Neuronal stem cell (in vitro differentiated cells): ENCODE data around the gene ADGRL3.

Experiments used
- DNase-seq: peaks from one replicate; pipeline ENCODE4 v3.0.0-alpha.2; 2013; ENCODE audit warnings: low spot score
- H2AFZ ChIP-seq: one replicate; pipeline ENCODE4 v1.6.1; 2013; ENCODE audit warnings: mild to moderate bottlenecking, low read length, inconsistent platforms
- H2AK5ac ChIP-seq: 2 replicates; pipeline ENCODE4 v1.6.1; 2013; ENCODE audit warnings: low read depth, mild to moderate bottlenecking, inconsistent platforms, low read length, moderate library complexity, mixed read lengths
- H2BK120ac ChIP-seq: 2 replicates; pipeline ENCODE4 v1.6.1; 2013; ENCODE audit warnings: low read depth, mild to moderate bottlenecking, inconsistent platforms, low read length, moderate library complexity, mixed read lengths
- H2BK12ac ChIP-seq: one replicate; pipeline ENCODE4 v1.6.1; 2013; ENCODE audit warnings: low read length, inconsistent platforms
- H2BK15ac ChIP-seq: 2 replicates; pipeline ENCODE4 v1.6.1; 2013; ENCODE audit warnings: mild to moderate bottlenecking, low read length, inconsistent platforms, mixed read lengths
- H2BK5ac ChIP-seq: one replicate; pipeline ENCODE4 v1.6.1; 2013; ENCODE audit warnings: inconsistent platforms, mild to moderate bottlenecking, low read length, moderate library complexity
- H3K14ac ChIP-seq: one replicate; pipeline ENCODE4 v1.6.1; 2013; ENCODE audit warnings: low read length, inconsistent platforms
- H3K18ac ChIP-seq: 2 replicates; pipeline ENCODE4 v1.6.1; 2013; ENCODE audit warnings: low read length, inconsistent platforms
- H3K23ac ChIP-seq: 2 replicates; pipeline ENCODE4 v1.6.1; 2013; ENCODE audit warnings: low read depth, mild to moderate bottlenecking, mixed read lengths, low read length, inconsistent platforms; ENCODE audit not compliant: poor library complexity
- H3K27ac ChIP-seq: replicated peaks from 3 replicates; pipeline ENCODE4 v1.5.1; 2013; ENCODE audit warnings: low read length, inconsistent platforms
- H3K27me3 ChIP-seq, 3 experiments: 2 replicates each; pipeline ENCODE4 v1.6.1; 2013; ENCODE audit warnings: low read length in 3 of 3, mild to moderate bottlenecking in 2 of 3, inconsistent platforms in 1 of 3, low read depth in 1 of 3, mixed read lengths in 1 of 3, moderate library complexity in 1 of 3; ENCODE audit not compliant: control insufficient read depth in 3 of 3, insufficient read depth in 3 of 3
- H3K36me3 ChIP-seq, 2 donors: replicated peaks in 1 of 2; 2 replicates each; pipeline ENCODE4 v1.6.1; 2013; ENCODE audit warnings: low read length in 2 of 2; ENCODE audit not compliant: control insufficient read depth in 2 of 2, insufficient read depth in 2 of 2
- H3K4ac ChIP-seq: 2 replicates; pipeline ENCODE4 v1.6.1; 2013; ENCODE audit warnings: inconsistent platforms, mild to moderate bottlenecking, low read length, moderate library complexity
- H3K4me1 ChIP-seq, 2 donors: 1 replicate in 1 of 2; 2 replicates in 1 of 2; pipeline ENCODE4 v1.6.1; 2013; ENCODE audit warnings: low read length in 2 of 2, low read depth in 1 of 2; ENCODE audit not compliant: control insufficient read depth in 2 of 2, insufficient read depth in 1 of 2
- H3K4me2 ChIP-seq: one replicate; pipeline ENCODE4 v1.6.1; 2013; ENCODE audit warnings: mild to moderate bottlenecking, low read length, inconsistent platforms; ENCODE audit not compliant: insufficient read depth, poor library complexity, severe bottlenecking
- H3K4me3 ChIP-seq, 2 donors: 2 replicates each; pipeline ENCODE4 v1.5.1; 2013; ENCODE audit warnings: low read length in 2 of 2, mild to moderate bottlenecking in 2 of 2, inconsistent platforms in 1 of 2, moderate library complexity in 1 of 2
- H3K79me1 ChIP-seq: one replicate; pipeline ENCODE4 v1.6.1; 2013; ENCODE audit warnings: low read depth, mild to moderate bottlenecking, inconsistent platforms, low read length, moderate library complexity
- H3K9ac ChIP-seq: one replicate; pipeline ENCODE4 v1.6.1; 2013; ENCODE audit warnings: mild to moderate bottlenecking, low read depth, low read length, inconsistent platforms; ENCODE audit not compliant: poor library complexity
- H3K9me3 ChIP-seq, 2 donors: replicated peaks in 1 of 2; 2 replicates each; pipeline versions ENCODE3 to v1.6.1; 2013; ENCODE audit warnings: low read length in 2 of 2, mild to moderate bottlenecking in 2 of 2, inconsistent platforms in 1 of 2, low read depth in 1 of 2, mixed read lengths in 1 of 2, moderate library complexity in 1 of 2; ENCODE audit not compliant: control insufficient read depth in 2 of 2, insufficient read depth in 1 of 2
- H4K8ac ChIP-seq: one replicate; pipeline ENCODE4 v1.6.1; 2013; ENCODE audit warnings: low read depth, mild to moderate bottlenecking, inconsistent platforms, low read length, moderate library complexity
- H4K91ac ChIP-seq: one replicate; pipeline ENCODE4 v1.6.1; 2013; ENCODE audit warnings: low read length, low read depth, mild to moderate bottlenecking, inconsistent platforms; ENCODE audit not compliant: poor library complexity
- WGBS, 2 donors: extraction: QIAGEN DNeasy Blood & Tissue Kit; methylation state at CpG; one replicate each; pipeline ENCODE4 v1.1.7; 2013; ENCODE audit warnings: missing lambda C conversion rate in 2 of 2, mixed read lengths in 1 of 2; ENCODE audit not compliant: insufficient read length in 2 of 2, insufficient replicate concordance in 1 of 2; ENCODE audit errors: extremely low coverage in 2 of 2; 5-methylcytosine and 5-hydroxymethylcytosine counted together

Gene ADGRL3

GRCh38 chr4:61877893-61878292 is 677.8 kb downstream of the ADGRL3 start:
- H3K36me3 ChIP-seq = no peaks in the 10 kb centered on the region
- no peak overlapping the region for H4K8ac ChIP-seq
- H3K18ac ChIP-seq = no peak overlapping the region
- H3K9ac ChIP-seq = no peak overlapping the region
- no peaks in the 10 kb centered on the region for H3K4me1 ChIP-seq
- no peak overlapping the region for H4K91ac ChIP-seq
- H2BK5ac ChIP-seq = no peak overlapping the region
- no peaks in the 10 kb centered on the region for H3K27me3 ChIP-seq
- H3K4me3 ChIP-seq = no peak overlapping the region
- no peak overlapping the region for H3K4ac ChIP-seq
- H3K4me2 ChIP-seq = no peak overlapping the region
- no peak overlapping the region for H2BK12ac ChIP-seq
- no peak overlapping the region for H3K14ac ChIP-seq
- no peak overlapping the region for H3K23ac ChIP-seq
- no peak overlapping the region for H2BK120ac ChIP-seq
- H3K9me3 ChIP-seq = no peaks in the 10 kb centered on the region
- no peak overlapping the region for H2AK5ac ChIP-seq
- H2AFZ ChIP-seq = no peak overlapping the region
- WGBS, 2 donors = no CpG with 5 or more reads among the region's 2 CpGs
- H3K79me1 ChIP-seq = no peaks in the 10 kb centered on the region
- H3K27ac ChIP-seq = no peak overlapping the region
- H2BK15ac ChIP-seq = no peak overlapping the region
- no peak for DNase-seq

- no CpG with 5 or more reads among the region's 2 CpGs for whole genome bisulfite sequencing, 2 donors
- Histone ChIP-seq H3K23ac (no peak overlapping the region), H2BK5ac (no peak overlapping the region), H3K9ac (no peak overlapping the region), H3K9me3 (no peaks in the 10 kb centered on the region), H3K27ac (no peak overlapping the region), H4K91ac (no peak overlapping the region), H2BK12ac (no peak overlapping the region), H3K4me2 (no peak overlapping the region), H3K4me1 (no peaks in the 10 kb centered on the region), H2AK5ac (no peak overlapping the region), H3K4me3 (no peak overlapping the region), H2AFZ (no peak overlapping the region), H3K18ac (no peak overlapping the region), H2BK120ac (no peak overlapping the region), H3K4ac (no peak overlapping the region), H3K14ac (no peak overlapping the region), H3K27me3 (no peaks in the 10 kb centered on the region), H3K36me3 (no peaks in the 10 kb centered on the region), H4K8ac (no peak overlapping the region), H2BK15ac (no peak overlapping the region), H3K79me1 (no peaks in the 10 kb centered on the region)
- DNase-seq = no peak
Measured at GRCh38 chr4:61882381-61882780, 682.3 kb downstream of the ADGRL3 start.

- no peaks in the 10 kb centered on the region for H3K36me3 ChIP-seq
- no peak overlapping the region for H2BK12ac ChIP-seq
- no peak overlapping the region for H2BK5ac ChIP-seq
- no peak overlapping the region for H4K8ac ChIP-seq
- H3K4ac ChIP-seq = no peak overlapping the region
- no peaks in the 10 kb centered on the region for H3K4me1 ChIP-seq
- H3K9ac ChIP-seq = no peak overlapping the region
- no peak overlapping the region for H2BK120ac ChIP-seq
- no CpG with 5 or more reads among the region's 1 CpG for WGBS, 2 donors
- no peak overlapping the region for H3K18ac ChIP-seq
- no peak overlapping the region for H2BK15ac ChIP-seq
- DNase-seq = no peak
- no peak overlapping the region for H3K4me2 ChIP-seq
- no peak overlapping the region for H3K23ac ChIP-seq
- H3K14ac ChIP-seq = no peak overlapping the region
- H3K79me1 ChIP-seq = no peaks in the 10 kb centered on the region
- no peak overlapping the region for H3K4me3 ChIP-seq
- H2AFZ ChIP-seq = no peak overlapping the region
- H4K91ac ChIP-seq = no peak overlapping the region
- H3K27me3 ChIP-seq = no peaks in the 10 kb centered on the region
- no peak overlapping the region for H2AK5ac ChIP-seq
- no peaks in the 10 kb centered on the region for H3K9me3 ChIP-seq
- H3K27ac ChIP-seq = no peak overlapping the region
Measured at GRCh38 chr4:61886131-61886530, 686.0 kb downstream of the ADGRL3 start.

GRCh38 chr4:61889117-61889516 is 689.0 kb downstream of the ADGRL3 start:
- H2BK15ac ChIP-seq = no peak overlapping the region
- H3K4me1 ChIP-seq = no peaks in the 10 kb centered on the region
- H3K4me2 ChIP-seq = no peak overlapping the region
- no peak overlapping the region for H2BK120ac ChIP-seq
- no peak overlapping the region for H4K8ac ChIP-seq
- no peak overlapping the region for H3K18ac ChIP-seq
- no peaks in the 10 kb centered on the region for H3K27me3 ChIP-seq
- no CpG with 5 or more reads among the region's 1 CpG for WGBS, 2 donors
- H4K91ac ChIP-seq = no peak overlapping the region
- H3K27ac ChIP-seq = no peak overlapping the region
- H2AK5ac ChIP-seq = no peak overlapping the region
- peaks cover 3 to 4% of the 10 kb centered on the region in 2 donors for H3K36me3 ChIP-seq
- H3K9ac ChIP-seq = no peak overlapping the region
- H3K9me3 ChIP-seq = no peaks in the 10 kb centered on the region
- H3K23ac ChIP-seq = no peak overlapping the region
- no peak overlapping the region for H3K14ac ChIP-seq
- no peak for DNase-seq
- no peak overlapping the region for H2BK12ac ChIP-seq
- no peak overlapping the region for H2AFZ ChIP-seq
- H3K4me3 ChIP-seq = no peak overlapping the region
- no peak overlapping the region for H3K4ac ChIP-seq
- no peaks in the 10 kb centered on the region for H3K79me1 ChIP-seq
- no peak overlapping the region for H2BK5ac ChIP-seq
